HL-60/S4 (cell line): ENCODE measurements around the gene MYRIP.
"Not testable (repeated sequence)": the region's sequence is repeated elsewhere in the genome, so short reads cannot be mapped to it uniquely, and the experiment has no call there.

Source experiments
- in situ Hi-C: fragments of 300-500 bp; cut with MboI; formaldehyde crosslinking; loops from 2 replicates; pipeline ENCODE4 v1.14.3; 2022; ENCODE audit warnings: low sequenced_read_pairs

The MYRIP gene

DNA sequence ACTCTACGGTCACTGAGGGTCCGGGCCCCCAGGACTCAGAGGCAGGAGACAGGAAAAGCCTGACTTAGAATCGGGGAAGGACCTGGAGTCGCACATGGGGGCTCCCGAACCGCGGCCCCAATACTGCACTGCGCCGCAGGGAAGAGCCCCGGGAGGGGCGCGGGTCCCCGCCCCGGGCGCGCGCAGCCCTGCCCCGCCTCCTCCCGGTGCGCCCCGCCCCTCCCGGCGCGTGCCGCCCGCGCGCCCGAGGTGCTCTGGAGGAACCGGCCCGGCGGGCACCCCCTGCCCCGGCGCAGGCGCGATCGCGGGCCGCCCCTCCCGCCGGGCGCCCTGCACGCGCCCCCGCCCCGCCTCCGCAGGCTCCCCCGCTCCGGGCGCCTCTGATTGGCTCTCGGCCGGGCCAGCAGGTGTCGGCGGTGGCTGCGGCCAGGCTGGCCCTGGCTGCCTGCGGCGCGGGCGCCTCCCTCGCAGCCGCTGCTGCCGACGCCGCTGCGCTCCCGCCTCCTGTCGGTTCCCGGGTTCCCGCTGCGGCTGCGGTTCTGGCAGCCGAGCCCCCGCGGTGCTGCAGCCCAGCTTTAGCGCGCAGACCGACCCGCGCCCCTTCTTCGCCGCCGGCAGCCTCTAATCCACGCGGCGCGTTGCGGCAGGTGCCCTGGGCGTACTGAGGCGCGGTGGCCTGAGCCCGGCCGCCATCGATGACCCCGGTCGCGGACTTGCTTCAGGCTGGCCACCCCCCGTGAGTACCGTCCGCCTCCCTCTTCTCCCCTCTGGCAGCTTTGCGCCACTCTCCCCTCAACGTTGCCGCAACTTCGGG lies at the start of gene MYRIP:
TSS of gene MYRIP (plus strand) at position 429 of the 814 bp plus-strand sequence. CDS start 91,208 bp downstream, outside the sequence.
- in situ Hi-C loops, result no loop called here

DNA sequence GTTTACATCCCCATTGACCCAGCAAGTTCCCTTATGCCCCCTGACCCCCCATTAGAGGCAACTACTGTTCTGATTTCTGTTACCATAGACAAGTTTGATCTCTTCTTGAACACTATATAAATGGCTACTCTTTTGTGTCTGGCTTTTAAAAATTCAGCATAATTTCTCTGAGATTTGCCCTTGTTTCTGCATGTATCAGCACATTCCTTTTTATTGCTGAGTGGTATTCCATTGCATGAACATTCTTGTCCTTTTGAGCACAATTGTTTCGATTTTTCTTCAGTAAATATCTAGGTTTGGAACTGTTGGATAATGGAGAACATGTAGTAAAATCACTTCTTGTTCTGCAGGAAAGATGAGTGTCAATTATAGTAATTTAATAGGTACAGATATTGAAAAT lies 49.1 kb upstream of the MYRIP start:
- in situ Hi-C loops, result no loop called here

DNA sequence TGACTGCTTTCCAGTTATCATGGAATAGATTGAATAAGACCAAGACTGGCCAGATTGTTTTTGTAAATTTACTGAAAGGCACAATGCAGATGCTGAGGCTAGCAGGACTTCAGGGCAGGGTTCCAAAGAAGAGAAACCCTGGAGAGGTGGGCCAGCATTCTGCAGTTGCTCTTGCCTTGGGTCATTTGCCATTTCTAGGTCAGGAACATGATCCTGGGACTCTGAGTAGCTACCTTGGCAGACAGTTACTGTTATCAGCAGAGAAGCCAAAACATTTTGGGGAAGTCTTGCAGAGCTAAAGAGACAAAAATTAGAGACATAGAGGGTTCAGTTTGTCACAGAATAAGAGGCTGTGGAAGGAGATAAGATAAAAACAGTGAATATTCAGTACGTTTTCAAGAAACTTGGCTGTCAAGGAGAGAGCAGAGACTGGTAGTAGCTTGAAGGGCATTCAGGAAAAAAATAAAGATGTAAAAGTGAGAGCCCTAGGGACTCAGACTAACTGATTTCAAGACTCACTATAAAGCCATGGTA lies 46.8 kb upstream of the MYRIP start:
- in situ Hi-C loops, result no loop called here

DNA sequence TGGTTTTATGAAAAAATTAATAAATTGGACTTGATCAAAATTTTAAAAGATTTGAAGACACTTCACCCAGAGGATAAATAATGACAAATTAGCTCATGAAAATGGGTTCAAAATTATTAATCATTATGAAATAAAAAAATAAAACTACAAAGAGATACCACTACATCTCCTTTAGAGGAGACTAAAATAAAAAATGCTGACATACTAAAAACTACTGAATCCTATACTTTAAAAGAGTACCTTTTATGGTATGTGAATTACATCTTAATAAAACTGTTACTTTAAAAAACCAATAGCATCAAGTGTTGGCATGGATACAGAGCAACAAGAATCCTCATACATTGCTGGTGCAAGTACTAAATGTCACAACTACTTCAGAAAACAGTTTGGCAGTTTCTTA lies 46.0 kb upstream of the MYRIP start:
- in situ Hi-C loops, result no loop called here

DNA sequence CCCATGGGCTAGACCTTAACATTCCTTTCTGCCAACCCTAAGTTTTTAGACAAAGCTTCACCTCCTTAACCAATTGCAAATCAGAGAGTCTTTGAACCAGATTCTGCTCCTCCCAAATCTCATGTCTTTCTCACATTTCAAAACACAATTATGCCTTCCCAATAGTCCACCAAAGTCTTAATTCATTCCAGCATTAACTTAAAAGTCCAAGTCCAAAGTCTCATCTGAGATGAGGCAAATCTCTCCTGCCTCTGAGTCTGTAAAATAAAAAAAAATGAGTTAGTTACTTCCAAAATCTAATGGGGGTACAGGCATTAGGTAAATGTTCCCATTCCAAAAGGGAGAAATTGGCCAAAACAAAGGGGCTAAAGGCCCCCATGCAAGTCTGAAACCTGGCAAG lies 43.8 kb upstream of the MYRIP start:
- in situ Hi-C loops, result no loop called here

DNA sequence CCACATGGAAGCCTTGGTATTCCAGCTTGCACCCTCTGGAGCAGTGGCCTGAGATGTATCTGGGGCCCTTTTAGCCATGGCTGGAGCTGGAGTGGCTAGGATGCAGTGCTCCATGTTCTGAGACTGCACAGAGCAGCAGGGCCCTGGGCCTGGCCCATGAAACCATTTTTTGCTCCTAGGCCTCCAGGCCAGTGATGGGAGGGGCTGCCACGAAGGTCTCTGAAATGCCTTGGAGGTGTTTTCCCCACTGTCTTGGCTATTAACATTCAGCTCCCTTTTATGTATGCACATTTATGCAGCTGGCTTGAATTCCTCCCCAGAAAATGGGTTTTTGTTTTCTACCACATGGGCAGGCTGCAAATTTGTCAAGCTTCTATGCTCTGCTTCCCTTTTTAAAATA lies 43.0 kb upstream of the MYRIP start:
- in situ Hi-C loops, result no loop called here

DNA sequence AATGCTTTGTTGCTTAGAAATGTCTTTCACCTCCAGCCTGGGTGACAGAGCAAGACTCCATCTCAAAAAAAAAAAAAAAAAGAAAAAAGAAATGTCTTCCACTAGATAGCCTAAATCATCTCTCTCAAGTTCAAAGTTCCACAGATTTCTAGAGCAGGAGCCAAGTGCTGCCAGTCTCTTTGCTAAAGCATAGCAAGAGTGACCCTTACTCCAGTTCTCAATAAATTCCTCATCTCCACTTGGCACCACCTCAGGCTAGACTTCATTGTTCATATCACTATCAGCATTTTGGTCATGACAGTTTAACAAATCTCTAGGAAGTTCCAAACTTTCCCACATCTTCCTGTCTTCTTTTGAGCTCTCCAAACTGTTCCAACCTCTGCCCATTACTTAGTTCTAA lies 42.5 kb upstream of the MYRIP start:
- in situ Hi-C loops, result not testable (repeated sequence)

DNA sequence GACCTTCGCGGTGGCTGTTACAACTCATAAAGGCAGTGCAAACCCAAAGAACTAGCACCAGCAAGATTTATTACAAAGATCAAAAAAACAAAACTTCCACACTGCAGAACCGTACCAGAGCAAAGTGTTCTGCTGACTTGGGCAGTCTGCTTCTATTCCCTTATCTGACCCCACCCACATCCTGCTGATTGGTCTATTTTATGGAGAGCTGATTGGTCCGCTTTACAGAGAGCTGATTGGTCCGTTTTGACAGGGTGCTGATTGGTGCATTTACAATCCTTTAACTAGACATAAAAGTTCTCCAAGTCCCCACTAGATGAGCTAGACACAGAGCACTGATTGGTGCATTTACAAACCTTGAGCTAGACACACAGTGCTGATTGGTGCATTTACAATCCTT lies 31.2 kb upstream of the MYRIP start:
- in situ Hi-C loops, result not testable (repeated sequence)

DNA sequence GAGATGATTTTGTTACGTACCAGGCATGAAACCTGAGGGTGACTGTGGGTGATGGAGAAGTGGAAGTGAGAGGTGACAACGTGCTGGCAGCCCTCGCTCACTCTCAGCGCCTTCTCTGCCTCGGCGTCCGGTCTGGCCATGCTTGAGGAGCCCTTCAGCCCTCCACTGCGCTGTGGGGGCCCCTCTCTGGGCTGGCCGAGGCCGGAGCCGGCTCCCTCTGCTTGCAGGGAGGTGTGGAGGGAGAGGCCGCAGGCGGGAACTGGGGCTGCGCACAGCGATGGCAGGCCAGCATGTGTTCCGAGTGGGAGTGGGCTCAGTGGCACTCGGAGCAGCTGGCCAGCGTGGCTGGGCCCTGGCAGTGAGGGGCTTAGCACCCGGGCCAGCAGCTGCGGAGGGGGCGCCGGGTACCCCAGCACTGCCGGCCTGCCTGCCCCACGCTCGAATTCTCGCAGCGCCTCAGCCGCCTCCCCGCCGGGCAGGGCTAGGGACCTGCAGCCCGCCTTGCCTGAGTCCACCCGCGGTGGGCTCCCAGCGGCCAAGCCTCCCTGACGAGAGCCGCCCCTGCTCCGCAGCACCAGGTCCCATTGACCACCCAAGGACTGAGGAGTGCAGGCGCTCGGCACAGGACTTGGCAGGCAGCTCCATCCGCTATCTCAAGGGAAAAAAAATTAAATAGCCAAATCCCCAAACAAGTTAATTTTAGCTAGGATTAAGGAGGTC lies 29.7 kb upstream of the MYRIP start:
- in situ Hi-C loops, result no loop called here

DNA sequence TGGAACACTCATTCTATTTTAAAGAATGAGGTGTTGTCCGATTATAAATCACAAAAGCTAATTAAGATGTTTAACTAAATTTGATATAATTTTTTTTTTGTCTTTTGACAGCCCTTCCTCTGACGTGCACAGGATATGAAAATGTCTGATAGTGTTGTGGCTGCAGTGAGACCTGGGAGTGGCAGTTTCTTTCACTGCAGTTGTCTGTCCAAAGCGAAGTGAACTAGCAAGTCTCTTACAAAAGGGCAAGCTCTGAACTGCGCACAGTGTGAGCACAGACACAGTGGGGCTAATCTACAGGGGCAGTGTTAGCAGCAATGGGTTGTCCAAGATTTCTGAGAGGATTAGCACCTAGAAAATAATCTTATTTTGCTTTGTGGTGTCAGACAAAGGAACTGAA lies 29.1 kb upstream of the MYRIP start:
- in situ Hi-C loops, result no loop called here

DNA sequence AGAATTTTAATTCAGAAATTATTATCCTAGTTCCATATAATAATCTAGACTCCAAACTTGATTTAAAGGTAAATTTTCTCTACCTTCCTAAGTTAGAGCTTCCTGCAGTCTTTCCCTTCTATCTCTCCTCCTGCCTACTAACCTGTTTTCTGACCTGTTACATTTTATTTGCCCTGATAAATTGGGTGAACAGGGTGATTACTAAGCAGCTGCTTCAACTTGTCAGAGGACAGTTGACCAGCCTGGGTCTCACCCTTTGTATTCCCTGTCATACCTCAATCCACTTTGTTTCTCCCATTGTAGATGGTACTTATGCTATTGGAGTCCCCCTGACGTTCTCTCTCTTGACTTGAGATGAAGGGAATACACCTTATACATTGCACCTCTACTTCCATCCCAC lies 28.4 kb upstream of the MYRIP start:
- in situ Hi-C loops, result no loop called here

DNA sequence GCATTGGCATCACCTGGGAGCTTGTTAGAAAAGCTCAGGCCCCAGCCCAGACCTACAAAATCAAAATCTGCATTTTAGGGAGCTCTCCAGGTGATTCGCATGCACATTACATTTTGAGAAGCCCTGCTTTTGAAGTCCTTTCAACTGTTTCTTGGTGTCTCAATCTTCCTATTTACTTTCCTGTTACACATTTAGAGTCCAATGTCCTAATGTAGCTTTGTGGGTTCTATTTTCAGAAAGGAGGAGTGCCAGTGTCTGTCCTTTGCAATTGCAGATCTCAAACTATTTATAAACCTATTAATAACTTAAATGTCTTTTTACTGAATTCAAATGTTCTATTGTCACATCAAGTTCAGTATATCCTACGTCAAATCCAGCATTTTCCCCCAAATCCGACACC lies 27.8 kb upstream of the MYRIP start:
- in situ Hi-C loops, result no loop called here

DNA sequence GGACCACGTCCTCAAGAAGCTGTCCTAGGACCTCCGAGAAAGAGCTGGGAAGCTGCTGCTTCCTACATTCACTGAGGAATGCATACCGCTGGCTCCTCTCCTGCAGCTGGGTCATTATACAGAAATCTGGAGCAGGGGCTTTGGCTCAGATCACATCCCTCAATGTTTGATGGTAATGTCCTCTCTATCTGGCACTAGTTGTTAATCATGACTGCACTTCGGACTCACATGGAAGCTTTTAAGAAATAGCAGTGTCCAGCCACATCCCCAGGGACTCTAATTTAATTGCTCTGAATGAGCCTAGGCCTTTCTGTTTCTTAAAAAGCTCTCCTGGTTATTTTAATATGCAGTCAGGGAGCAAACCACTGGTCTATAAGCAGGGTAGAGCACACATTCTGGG lies 25.7 kb upstream of the MYRIP start:
- in situ Hi-C loops, result no loop called here

DNA sequence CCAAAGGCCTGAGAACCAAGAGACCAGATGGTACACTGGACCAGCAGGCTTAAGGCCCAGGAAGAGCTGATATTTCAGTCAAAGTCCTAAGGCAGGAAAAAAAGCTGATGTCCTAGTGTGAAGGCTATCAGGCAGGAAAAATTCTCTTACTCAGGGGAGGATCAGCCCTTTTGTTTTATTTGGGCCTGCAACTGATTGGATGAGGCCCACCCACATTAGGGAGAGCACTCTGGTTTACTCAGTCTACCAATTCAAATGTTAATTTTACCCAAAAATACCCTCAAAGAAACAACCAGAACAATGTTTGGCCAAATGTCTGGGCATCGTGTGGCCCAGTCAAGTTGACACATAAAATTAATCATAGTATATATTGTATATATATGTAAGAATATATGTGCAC lies 24.5 kb upstream of the MYRIP start:
- in situ Hi-C loops, result no loop called here

DNA sequence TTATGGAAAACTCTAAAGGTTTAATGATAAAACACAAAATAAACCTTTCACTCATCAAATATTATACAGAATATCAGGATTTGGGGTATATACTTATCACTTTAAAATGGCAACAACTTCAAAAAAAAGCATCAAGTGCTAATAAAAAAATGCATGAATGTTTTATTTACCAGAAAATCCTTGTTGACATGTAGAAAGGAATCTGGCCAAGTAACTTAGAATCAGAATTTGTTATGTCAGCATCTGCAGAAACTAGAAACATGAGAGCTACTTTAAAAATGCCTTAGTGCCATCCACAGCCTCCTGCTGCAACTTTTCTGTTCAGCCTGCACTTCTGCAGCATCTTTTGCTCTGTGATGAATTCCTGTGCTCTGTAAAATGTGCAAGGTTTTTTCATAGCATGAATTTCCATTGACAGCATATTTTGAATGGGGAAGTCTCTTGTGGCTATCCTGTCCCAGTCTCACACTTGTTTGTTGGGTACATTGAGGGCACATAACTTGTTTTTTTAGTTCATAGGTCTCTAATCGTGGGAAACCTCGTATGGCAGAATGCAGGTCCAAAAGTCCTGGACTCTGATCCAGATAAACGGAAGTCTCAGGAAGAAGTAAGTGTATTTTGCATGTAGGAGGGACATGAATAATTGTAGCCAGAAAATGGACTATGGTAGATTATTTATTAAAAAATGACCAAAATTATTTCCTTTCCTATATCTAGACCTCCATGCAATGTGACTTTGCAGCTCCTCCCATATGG lies 21.1 kb upstream of the MYRIP start:
- in situ Hi-C loops, result no loop called here

DNA sequence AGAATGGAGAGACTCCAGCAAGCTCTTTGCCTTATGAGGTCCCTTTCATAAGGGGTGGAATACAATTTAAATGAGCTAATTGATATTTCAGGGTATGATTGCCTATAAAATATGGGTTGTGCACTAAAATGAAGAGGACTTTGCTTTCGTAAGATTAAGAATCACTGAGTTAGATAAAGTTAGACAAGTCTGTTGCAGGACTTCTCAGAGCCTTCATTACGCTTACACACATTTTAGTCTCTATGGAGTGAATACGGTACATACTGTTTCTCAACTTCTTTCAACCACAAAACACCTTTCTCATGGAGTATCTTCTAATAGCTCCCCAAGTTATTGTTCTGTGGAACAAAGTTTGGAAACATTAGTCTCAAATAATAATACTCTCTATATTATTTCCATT lies 17.8 kb upstream of the MYRIP start:
- in situ Hi-C loops, result no loop called here

DNA sequence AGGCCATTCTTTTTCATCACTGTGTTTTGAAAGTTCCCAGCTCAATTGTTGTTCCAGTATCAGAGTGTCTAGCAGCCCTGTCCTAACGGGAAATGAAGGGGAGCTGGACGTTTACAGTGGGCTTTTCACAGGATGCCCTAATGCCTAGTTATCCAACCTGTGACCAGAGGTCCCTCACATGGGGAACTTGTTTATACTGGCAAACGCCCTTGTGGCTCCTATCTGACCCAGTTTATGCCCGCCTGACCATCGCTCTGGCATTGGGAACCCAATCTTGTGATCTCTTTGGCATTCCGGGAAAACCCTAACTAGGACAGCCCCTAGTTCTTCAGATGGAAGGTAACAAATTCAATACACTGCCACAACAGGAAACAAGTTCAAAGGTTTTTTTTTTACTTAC lies 14.5 kb upstream of the MYRIP start:
- in situ Hi-C loops, result no loop called here

DNA sequence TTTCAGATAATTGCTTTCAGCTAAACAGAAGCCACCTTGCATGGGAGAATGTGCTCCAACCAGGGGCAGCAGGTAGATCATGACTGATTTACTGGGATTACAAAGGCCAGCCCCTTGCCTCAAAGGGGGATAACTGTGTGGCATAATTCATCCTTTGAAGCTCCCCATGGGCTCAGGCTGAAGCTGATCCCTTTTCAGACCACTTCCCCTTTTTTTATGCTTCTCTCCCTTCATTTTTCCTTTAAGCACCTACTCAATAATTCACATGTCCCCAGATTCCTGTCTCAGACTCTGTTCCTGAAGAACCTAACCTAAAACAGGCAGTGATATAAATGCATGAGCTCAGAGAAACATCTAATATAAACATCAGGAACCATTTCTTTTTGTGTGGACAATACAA lies 8.2 kb upstream of the MYRIP start:
- in situ Hi-C loops, result no loop called here

DNA sequence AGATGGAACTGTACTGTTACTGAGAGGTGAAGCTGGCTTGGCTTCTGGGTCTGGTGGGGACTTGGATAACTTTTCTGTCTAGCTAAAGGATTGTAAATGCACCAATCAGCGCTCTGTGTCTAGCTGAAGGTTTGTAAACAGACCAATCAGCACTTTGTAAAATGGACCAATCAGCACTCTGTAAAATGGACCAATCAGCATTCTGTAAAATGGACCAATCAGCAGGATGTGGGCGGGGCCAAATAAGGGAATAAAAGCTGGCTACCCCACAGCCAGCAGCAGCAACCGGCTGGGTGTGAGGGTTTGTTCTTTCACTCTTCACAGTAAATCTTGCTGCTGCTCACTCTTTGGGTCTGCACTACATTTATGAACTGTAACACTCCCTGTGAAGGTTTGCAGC lies 6.9 kb upstream of the MYRIP start:
- in situ Hi-C loops, result not testable (repeated sequence)

DNA sequence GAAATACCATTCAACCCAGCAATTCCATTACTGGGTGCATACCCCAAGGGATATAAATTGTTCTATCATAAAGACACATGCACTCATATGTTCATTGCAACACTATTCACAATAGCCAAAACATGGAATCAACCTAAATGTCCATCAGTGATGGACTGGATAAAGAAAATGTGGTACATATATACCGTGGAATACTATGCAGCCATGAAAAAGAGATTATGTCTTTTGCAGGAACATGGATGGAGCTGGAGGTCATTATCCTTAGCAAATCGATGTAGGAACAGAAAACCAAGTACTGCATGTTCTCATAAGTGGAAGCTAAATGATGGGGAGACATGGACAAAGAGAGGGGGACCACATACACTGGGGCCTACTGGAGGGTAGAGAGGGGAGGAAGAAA lies 5.5 kb upstream of the MYRIP start:
- in situ Hi-C loops, result no loop called here

DNA sequence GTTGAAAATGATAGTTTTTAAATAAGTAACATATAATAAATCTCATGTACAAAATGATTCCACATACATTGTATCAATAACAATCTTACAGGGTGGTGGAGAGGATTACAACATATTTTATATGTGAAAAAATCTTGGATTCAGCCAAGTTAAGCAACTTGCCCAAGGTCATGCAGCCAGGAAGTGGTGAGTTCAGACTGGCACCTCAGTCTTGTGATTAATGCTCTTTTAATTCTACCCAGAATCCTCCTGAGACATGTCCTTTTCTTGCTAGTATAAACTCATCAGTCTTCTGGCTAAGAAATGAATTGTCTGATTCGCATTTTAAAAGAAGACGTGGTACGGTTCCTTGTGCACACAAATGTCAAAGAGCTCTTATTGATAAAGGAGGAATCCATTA lies 4.5 kb upstream of the MYRIP start:
- in situ Hi-C loops, result no loop called here

DNA sequence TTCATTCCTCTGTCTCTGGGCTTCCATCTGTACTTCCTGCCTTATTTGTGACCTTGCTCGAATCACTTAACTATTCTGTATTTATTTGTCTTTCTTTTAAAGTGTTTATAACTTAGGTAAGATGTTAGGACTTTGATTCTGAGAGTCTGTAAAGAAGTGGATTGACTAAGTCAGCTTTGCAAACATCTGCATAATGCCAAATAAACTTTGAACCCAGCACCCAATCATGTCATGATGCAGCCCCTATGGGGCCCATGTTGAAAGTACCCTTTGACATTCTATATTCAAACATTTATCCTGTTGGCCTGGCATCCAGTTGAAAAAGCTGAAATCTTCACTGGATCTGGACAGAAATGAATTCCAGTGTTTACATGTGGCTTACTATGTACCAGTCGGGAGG lies 3.8 kb upstream of the MYRIP start:
- in situ Hi-C loops, result no loop called here
